ENCODE data around the gene PPP2R2B. TPM values are rescaled to one million over a fixed set of nuclear protein-coding genes. Genes with fewer than 3 reads are reported as not detected.

The PPP2R2B gene
- polyA plus RNA-seq, 3 donors, result 0.08 TPM; not detected in 2

DNA sequence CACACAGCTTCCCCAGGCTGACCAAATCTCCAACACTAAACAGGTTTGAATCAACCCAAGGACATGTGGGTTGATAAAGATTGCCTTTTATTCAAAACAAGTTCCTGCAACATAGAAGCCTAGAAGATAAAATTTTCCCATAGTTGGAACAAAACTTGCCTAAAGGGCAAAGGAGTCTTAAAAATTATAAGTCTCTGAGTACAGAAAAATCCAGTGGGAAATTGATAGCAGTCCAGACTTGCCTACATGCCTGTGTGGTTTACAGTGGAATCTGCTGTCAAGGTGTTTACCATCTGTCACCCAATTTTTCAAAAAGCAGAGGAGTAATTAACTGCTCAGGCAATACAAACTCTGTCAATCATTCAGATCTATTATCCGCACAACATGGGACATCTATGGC is 168.2 kb downstream of the PPP2R2B start:
- no peaks in the 10 kb centered on the region for H4K20me1 ChIP-seq (ENCODE audit: insufficient read depth, low read length)

DNA sequence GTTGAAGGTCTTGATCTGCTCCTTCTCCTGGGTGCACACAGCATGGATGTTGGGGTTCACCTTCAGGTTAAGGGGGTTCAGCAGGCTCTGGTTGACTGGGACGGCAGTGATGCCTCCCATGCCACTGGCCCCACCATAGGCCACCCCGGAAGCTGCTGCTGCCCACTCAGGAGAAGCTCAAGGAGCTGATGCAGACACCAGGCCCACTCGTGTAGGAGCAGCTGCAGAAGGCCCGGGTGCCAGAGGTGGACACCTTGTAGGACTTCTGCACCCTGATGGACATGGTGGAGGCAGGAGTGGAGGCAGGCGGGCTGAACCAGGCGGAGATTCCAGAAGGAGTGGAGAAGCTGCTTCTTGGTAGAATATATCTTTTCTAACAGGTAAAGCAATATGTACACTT is 171.2 kb downstream of the PPP2R2B start:
- no peaks in the 10 kb centered on the region for H3K36me3 Mint-ChIP-seq
- WGBS (ENCODE audit: insufficient coverage), result no CpG with 5 or more reads among the region's 6 CpGs
- no peaks in the 10 kb centered on the region for H3K4me1 ChIP-seq (ENCODE audit: control insufficient read depth in 1 of 2, insufficient read depth in 2 of 2, low read length in 2 of 2)
- H3K4me3 ChIP-seq (replicated peaks in 1 of 3; ENCODE audit: low read depth in 2 of 3, low read length in 3 of 3), result no peak overlapping the region
- no peak overlapping the region for H2AFZ ChIP-seq (ENCODE audit: insufficient read depth, low read depth, low read length, poor library complexity, severe bottlenecking)
- H4K20me1 ChIP-seq (ENCODE audit: insufficient read depth, low read length), result no peaks in the 10 kb centered on the region
- H3K27me3 Mint-ChIP-seq (ENCODE audit: low read depth in 3 of 3), result peaks cover 0 to 4% (median 0%) of the 10 kb centered on the region in 3 donors
- TF ChIP-seq, protein P1, sequence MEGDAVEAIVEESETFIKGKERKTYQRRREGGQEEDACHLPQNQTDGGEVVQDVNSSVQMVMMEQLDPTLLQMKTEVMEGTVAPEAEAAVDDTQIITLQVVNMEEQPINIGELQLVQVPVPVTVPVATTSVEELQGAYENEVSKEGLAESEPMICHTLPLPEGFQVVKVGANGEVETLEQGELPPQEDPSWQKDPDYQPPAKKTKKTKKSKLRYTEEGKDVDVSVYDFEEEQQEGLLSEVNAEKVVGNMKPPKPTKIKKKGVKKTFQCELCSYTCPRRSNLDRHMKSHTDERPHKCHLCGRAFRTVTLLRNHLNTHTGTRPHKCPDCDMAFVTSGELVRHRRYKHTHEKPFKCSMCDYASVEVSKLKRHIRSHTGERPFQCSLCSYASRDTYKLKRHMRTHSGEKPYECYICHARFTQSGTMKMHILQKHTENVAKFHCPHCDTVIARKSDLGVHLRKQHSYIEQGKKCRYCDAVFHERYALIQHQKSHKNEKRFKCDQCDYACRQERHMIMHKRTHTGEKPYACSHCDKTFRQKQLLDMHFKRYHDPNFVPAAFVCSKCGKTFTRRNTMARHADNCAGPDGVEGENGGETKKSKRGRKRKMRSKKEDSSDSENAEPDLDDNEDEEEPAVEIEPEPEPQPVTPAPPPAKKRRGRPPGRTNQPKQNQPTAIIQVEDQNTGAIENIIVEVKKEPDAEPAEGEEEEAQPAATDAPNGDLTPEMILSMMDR (IDR thresholded peaks at IDR 0.05), result no peak
- H3K4me2 ChIP-seq (replicated peaks; ENCODE audit: extremely low read depth, low read length, poor library complexity, severe bottlenecking), result no peak overlapping the region
- no peaks in the 10 kb centered on the region for H3K79me2 ChIP-seq (ENCODE audit: insufficient read depth, low read length)
- H3K27me3 ChIP-seq (ENCODE audit: control insufficient read depth in 2 of 2, insufficient read depth in 2 of 2, low read length in 2 of 2), result no peaks in the 10 kb centered on the region
- peaks cover 0 to 6% (median 0%) of the 10 kb centered on the region in 7 donors for H3K9me3 Mint-ChIP-seq
- no peak for DNase-seq
- H3K36me3 ChIP-seq (replicated peaks in 1 of 2; ENCODE audit: control insufficient read depth in 1 of 2, insufficient read depth in 2 of 2, low read length in 2 of 2), result no peaks in the 10 kb centered on the region
- no peak overlapping the region for H3K27ac ChIP-seq (ENCODE audit: low read depth in 1 of 2, low read length in 2 of 2)
- intact Hi-C loops (cut with micrococcal nuclease), result no loop called here
- H3K4me1 Mint-ChIP-seq, result no peaks in the 10 kb centered on the region
- no peak overlapping the region for H3K27ac Mint-ChIP-seq
- no peak overlapping the region for H3K4me3 Mint-ChIP-seq
- H3K9ac ChIP-seq (ENCODE audit: insufficient read depth, low read length, poor library complexity, severe bottlenecking), result no peak overlapping the region
- H3K9me3 ChIP-seq (replicated peaks in 1 of 2; ENCODE audit: control insufficient read depth in 1 of 2, insufficient read depth in 1 of 2, low read length in 2 of 2), result no peaks in the 10 kb centered on the region

More for the DNA sequence above, 168.2 kb downstream of the PPP2R2B start:
- TF ChIP-seq, protein P1 (IDR thresholded peaks at IDR 0.05), result no peak
- H3K27me3 ChIP-seq (ENCODE audit: control insufficient read depth in 2 of 2, insufficient read depth in 2 of 2, low read length in 2 of 2), result no peaks in the 10 kb centered on the region
- no peak overlapping the region for H3K4me2 ChIP-seq (replicated peaks; ENCODE audit: extremely low read depth, low read length, poor library complexity, severe bottlenecking)
- intact Hi-C loops (cut with micrococcal nuclease), result no loop called here
- H3K36me3 ChIP-seq (replicated peaks in 1 of 2; ENCODE audit: control insufficient read depth in 1 of 2, insufficient read depth in 2 of 2, low read length in 2 of 2), result no peaks in the 10 kb centered on the region
- Mint-ChIP-seq H3K27me3 (ENCODE audit: low read depth in 3 of 3) (peaks cover 0 to 2% (median 0%) of the 10 kb centered on the region in 3 donors), H3K27ac (no peak overlapping the region), H3K4me3 (no peak overlapping the region), H3K4me1 (no peaks in the 10 kb centered on the region), H3K36me3 (no peaks in the 10 kb centered on the region), H3K9me3 (peaks cover 0 to 6% (median 0%) of the 10 kb centered on the region in 7 donors)
- DNase-seq, result no peak
- H3K27ac ChIP-seq (ENCODE audit: low read depth in 1 of 2, low read length in 2 of 2), result no peak overlapping the region
- H3K4me3 ChIP-seq (replicated peaks in 1 of 3; ENCODE audit: low read depth in 2 of 3, low read length in 3 of 3), result no peak overlapping the region
- no peaks in the 10 kb centered on the region for H3K9me3 ChIP-seq (replicated peaks in 1 of 2; ENCODE audit: control insufficient read depth in 1 of 2, insufficient read depth in 1 of 2, low read length in 2 of 2)
- H3K79me2 ChIP-seq (ENCODE audit: insufficient read depth, low read length), result no peaks in the 10 kb centered on the region
- no peak overlapping the region for H2AFZ ChIP-seq (ENCODE audit: insufficient read depth, low read depth, low read length, poor library complexity, severe bottlenecking)
- WGBS (ENCODE audit: insufficient coverage), result no CpG with 5 or more reads among the region's 1 CpG
- no peaks in the 10 kb centered on the region for H3K4me1 ChIP-seq (ENCODE audit: control insufficient read depth in 1 of 2, insufficient read depth in 2 of 2, low read length in 2 of 2)
- H3K9ac ChIP-seq (ENCODE audit: insufficient read depth, low read length, poor library complexity, severe bottlenecking), result no peak overlapping the region
